Measurements from ENCODE around the gene SNAPC2.
"Not testable (repeated sequence)": the region's sequence is repeated elsewhere in the genome, so short reads cannot be mapped to it uniquely, and the experiment has no call there.

The SNAPC2 gene

GRCh38 chr19:7932930-7933300, 12.8 kb downstream of the SNAPC2 start:
- DNase-seq (ENCODE audit: low read depth in 3 of 3, low spot score in 1 of 3): no peak

GRCh38 chr19:7933411-7933810, 13.3 kb downstream of the SNAPC2 start:
- no peak for DNase-seq (ENCODE audit: low read depth in 3 of 3, low spot score in 1 of 3)

DNA sequence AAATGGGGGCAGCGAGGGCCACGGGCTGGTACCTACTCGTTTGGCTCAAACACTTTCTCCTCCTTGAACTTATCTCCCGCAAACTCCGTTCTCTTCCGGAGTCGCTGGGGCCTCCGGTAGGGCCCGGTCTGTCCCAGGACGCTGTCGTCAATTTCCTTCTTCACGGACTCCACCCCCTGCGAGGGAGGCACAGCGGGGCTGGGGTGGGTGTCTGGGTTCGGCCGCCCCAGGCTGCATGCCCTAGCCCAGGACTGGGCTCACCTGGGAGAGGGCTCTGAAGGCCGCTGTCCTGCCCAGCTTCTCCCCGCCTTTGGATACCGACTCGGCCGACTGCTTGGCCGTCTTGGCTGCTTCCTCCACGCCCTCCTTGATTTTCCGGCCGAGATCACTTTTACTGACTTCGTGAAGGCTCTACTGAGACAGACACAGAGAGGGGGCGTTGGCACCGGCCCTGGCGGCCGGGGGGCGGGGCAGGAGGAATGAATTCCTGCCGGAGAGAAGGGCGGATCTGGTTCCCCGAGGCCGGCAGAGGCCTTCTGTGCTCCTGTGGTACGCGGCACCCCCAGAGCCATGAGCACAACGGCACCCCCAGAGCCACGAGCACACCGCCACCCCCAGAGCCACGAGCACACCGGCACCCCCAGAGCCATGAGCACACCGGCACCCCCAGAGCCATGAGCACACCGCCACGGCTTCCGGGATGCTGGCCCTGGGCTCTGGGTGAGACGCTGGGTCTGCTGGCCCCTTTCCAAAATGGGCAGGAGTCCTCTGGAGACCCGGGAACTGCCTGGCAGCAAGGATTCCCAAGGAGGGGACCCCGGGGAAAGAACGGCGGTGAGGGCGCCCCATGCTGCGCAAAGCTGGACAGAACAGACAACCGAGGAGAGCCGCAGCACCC, 13.9 kb downstream of the SNAPC2 start:
- DNase-seq (ENCODE audit: low read depth in 3 of 3, low spot score in 1 of 3): no peak

- DNase-seq (ENCODE audit: low read depth in 3 of 3, low spot score in 1 of 3): no peak
Measured at GRCh38 chr19:7934766-7935165, 14.6 kb downstream of the SNAPC2 start.

DNA sequence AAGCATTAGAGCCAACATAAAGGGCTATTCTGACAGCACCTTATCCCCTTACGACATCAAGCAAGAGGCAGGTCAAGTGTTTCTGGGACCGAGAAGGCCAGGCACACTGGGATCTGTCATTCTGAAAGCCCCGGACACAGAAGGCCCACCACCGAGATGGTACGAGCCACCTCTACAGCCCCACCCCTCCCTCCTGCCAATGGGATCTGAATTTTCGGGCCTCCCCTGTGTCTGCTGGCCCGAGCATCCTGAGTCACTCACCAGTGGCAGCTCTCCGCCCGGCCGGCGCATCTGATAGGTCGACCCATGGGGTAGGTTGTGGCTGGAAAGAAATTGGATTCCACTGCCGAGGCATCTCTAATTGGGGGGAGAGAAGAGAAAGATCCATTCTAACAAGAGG, 20.7 kb downstream of the SNAPC2 start:
- no peak for DNase-seq (ENCODE audit: low read depth in 3 of 3, low spot score in 1 of 3)

DNA sequence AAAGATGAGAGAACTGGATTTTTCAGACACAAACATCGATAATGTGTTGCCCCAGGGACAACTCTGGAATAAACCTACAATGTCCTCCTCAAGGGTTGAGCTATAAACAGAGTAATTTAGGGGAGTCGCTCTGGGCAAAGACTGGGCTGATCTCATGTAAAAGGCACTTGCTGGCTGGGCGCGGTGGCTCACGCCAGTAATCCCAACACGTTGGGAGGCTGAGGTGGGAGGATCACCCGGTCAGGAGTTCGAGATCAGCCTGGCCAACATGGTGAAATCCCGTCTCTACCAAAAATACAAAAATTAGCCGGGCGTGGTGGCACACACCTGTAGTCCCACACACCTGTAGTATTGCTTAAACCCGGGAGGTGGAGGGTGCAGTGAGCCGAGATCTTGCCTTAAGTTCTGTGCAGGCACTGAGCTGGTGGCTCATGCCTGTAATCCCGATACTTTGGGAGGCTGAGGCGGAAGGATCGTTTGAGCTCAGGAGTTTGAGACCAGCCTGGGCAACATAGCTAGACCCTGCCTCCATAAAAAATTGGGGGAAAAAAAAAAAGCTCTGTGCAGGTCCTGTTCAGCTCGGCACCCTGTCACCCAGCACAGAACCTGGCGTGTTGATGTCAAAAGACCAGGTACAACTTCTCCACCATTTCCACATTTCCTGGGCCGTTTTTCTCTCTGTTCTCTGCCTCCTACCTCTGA, 21.9 kb downstream of the SNAPC2 start:
- no peak for DNase-seq (ENCODE audit: low read depth in 3 of 3, low spot score in 1 of 3)

DNA sequence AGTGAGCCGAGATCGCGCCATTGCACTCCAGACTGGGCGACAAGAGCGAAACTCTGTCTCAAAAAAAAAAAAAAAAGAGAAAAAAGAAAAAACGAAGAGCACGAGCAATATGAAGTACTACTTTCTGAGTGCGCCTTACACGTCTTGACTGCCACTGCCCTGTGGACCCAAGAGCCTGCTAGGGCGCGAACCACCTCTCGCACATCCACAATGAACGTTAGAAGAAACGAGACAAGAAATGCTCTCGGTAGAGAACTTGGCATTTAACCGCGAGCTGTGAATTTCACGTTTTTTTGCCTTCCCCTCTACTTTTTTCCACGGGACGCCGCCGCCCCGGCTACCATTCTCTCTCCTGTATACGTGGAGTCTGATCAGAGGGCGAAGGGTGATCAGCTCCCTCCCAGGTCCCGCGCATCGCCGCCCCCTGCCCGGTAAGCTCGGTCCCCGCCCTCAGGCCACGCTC, 22.9 kb downstream of the SNAPC2 start:
- no peak for DNase-seq (ENCODE audit: low read depth in 3 of 3, low spot score in 1 of 3)

GRCh38 chr19:7943444-7944176, 23.5 kb downstream of the SNAPC2 start, which contains the start of gene TIMM44:
TIMM44 (minus strand) TSS chr19:7943666; CDS start chr19:7943651, 15 bp downstream.
- DNase-seq (ENCODE audit: low read depth in 3 of 3, low spot score in 1 of 3): peak; percentile 95 to 97 (median 95)

DNA sequence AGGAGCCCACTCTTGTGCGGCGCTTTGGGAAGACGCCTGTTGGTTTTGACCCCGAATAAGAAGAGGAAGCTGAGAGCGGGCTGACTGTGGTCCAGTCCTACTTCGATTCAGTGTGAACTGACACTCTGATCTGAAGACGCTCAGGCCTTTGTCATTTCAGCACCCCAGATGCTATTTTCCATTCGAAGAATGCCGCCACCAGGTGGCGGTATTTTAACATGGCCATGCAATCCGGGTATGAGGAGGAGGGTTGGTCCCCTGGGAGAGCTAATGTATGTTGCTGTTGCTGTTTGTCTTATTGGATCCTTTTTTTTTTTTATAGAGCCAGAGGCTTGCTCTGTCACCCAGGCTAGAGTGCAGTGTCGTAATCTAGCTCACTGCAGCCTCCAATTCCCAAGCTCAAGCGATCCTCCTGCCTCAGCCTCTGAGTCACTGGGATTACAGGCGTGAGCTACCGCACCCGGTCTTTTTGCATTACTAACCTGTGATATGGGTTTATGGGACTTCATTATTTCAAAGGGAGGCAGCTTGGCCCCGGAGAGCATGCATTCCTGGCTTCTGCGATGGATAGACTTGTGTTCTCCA, 24.1 kb downstream of the SNAPC2 start:
- peak; percentile 64 to 80 (median 71) for DNase-seq (ENCODE audit: low read depth in 3 of 3, low spot score in 1 of 3)

GRCh38 chr19:7947939-7948338, 27.8 kb downstream of the SNAPC2 start:
- DNase-seq (ENCODE audit: low read depth in 3 of 3, low spot score in 1 of 3): no peak

DNA sequence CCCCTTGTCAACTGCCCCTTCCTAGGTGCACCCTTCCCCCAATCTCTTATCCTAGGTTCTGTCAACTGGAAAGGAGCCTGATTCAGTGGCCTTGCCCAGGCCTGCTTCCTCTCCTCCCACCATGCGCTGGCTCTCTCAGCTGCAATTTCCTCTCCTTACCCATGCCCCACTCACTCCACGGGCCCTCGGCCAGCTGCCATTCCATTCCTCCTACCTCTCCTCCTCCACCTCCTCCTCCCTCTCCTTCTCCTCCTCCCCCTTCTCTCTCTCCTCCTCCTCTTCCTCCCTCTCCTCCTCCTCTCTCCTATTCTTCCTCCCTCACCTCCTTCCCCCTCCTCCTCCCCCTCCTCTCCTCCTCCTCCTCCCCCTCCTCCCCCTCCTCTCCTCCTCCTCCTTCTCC, 32.9 kb downstream of the SNAPC2 start:
- no peak for DNase-seq (ENCODE audit: low read depth in 3 of 3, low spot score in 1 of 3)

DNA sequence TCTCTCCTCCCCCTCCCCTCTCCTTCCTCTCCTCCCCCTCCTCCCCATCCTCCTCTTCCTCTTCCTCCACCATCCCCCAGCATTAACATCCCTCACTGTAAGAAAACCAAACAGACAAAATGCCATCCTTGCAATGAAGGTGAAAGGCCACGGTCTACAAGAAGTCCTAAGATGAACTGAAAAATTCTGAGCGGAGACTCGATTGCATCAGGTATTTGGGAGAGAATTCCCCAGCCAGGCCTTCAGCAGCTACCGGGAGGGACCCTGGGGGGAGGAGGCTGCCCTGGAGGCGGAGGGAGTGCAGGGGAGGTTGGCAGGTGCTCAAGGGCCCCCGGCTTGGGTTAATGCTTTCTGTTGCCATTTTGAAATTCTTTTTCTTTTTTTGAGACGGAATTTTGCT, 33.4 kb downstream of the SNAPC2 start:
- no peak for DNase-seq (ENCODE audit: low read depth in 3 of 3, low spot score in 1 of 3)

DNA sequence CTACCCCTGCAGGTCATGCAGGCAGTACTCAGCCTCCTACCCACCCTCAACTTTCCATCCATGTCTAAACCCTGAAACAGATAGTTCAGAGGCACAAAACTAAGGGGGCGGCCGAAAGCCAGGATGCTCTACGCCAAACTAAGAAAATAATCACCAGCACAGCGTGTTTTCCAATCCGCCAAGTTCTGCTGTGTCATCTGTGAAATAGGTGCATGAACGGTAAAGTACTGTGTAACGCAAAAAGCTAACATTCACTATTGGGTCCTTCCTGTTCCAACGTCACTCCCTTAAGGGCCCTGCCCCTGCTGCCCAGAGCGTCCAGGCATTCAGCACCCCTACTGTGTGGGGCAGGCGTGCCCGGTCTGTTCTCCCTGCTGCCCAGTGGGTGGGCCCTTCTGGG, 35.6 kb downstream of the SNAPC2 start:
- DNase-seq (ENCODE audit: low read depth in 3 of 3, low spot score in 1 of 3): no peak

- DNase-seq (ENCODE audit: low read depth in 3 of 3, low spot score in 1 of 3): no peak
Measured at GRCh38 chr19:7959211-7959610, 39.1 kb downstream of the SNAPC2 start.

- not testable (repeated sequence) for DNase-seq (ENCODE audit: low read depth in 3 of 3, low spot score in 1 of 3)
Measured at GRCh38 chr19:7961082-7961481, 40.9 kb downstream of the SNAPC2 start.

DNA sequence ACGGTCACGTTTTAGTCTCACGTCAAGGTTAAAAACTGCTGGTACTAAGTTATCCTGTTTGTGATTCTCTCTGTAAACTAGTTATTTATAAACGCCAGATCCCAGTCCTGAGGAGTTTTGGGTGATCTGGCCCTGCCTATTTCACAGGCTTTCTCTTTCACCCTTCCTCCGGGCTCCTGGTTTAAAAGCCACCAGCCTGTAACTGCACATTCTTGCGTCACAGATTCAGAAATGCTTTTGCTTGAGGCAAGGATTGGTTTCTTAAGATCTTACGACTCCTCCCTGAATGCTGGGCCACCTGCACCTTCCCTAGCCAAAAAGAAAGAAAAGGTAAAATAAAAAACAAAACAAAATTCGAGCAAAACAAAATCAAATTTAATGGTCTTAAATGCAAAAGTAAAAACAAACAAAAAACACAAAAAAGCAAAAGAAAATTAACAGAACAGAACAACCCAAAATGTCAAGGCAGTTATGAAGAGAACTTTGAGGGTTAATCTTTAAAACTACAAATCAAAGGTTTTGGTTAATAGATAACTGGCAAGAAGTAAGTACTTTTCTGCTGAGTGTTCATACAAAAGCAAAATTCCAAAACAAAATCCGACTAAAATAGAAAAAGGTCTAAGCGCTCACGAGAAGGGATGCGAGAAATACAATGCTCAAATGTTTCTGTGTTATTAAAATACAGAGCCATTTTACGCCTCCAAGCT, 41.9 kb downstream of the SNAPC2 start:
- DNase-seq (ENCODE audit: low read depth in 3 of 3, low spot score in 1 of 3): no peak

DNA sequence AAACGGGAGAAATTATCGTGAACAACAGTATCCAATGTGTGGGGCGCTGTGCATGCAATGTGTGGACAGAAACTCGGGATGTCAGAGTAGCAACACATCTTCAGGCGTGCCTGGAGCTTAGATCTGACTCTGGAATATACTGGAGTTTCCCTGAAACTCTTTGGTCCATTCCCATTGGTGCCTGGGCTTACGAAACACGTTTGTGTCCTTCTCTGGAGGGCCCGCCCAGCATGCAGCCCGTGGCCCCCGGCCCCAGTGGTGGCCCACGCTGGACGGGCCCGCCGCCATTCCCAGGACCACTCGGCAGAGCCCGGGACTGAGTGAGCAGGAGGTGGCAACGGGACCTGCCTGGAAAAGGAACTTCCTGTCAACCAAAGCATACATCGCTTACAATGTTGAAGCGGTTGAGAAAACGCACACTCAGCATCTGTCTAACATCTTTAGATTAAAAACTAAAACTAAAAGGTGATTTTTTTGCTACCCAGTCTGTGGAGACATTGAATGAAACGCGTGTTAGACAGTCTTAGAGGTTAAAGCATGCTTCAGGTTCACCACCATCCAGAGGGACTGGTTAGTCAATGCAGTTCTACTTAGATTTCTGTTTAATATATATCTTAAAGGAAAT, 42.6 kb downstream of the SNAPC2 start:
- DNase-seq (ENCODE audit: low read depth in 3 of 3, low spot score in 1 of 3): no peak

- DNase-seq (ENCODE audit: low read depth in 3 of 3, low spot score in 1 of 3): no peak
Measured at GRCh38 chr19:7963566-7963965, 43.4 kb downstream of the SNAPC2 start.

DNA sequence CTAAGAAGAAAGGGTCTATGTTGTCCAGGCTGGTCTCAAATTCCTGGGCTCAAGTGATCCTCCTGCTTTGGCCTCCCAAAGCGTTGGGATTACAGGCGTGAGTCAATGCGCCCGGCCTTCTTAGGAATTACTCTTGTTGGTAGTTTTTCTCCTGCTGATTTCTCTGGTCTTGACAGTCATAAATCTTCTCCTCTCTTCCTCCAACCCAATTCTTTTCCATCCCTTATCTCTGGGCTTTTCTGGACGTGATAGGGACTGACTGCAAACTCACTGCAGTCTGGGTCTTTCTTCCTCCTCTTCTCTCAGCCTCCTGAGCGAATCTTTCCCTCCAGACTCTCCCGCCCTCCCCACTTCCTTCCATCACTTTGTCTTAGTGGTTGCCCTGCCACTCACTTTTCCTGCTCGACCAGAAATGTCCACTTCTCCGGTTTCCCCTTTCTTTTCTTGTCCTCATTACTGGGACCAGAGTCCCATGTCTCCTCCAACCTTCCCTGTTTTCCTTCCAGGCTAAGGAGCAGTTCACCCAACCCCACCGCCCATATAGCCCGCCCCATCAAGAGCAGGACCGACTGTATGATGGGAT, 45.2 kb downstream of the SNAPC2 start:
- no peak for DNase-seq (ENCODE audit: low read depth in 3 of 3, low spot score in 1 of 3)

Data from stimulated activated CD4-positive, alpha-beta T cell treated with anti-CD3 and anti-CD28 coated beads, TNF-alpha, amount 100 ng/mL, for 1 hour (primary cell).